ENCODE results near the gene KCNE2. TPM values are rescaled to one million over a fixed set of nuclear protein-coding genes. Genes with fewer than 3 reads are reported as not detected.

Gene KCNE2, protein sequence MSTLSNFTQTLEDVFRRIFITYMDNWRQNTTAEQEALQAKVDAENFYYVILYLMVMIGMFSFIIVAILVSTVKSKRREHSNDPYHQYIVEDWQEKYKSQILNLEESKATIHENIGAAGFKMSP
- total RNA-seq = under 1 TPM in 1 of 3 donors, not detected in 2; 0.66 TPM

DNA sequence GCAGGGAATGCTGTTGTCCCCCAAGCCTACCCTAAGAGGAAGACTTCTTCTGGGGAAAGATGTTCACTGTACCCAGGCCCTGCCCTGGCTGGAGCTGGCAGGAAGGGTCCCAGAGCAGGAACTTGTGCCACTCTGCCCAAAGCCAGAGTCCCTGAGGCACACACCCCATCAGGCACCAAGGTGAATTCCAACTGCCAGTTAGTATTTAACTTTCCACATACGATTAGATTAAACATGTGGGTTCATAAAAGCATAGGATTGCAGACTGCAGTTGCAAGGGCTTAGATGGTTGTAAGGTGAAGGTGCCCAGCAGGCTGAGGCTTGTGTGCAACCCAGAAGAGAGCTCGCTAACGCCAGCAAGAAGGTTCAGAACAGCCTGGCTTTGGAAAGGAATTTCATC is at the start of gene KCNE2:
TSS of gene KCNE2 (plus strand) at position 274 of the 400 bp plus-strand sequence. CDS start 6,473 bp downstream, outside the sequence.
- Histone ChIP-seq H3K9me3 (no peaks in the 10 kb centered on the region), H3K4me1 (peaks cover 0 to 3% of the 10 kb centered on the region in 2 donors), H3K36me3 (no peaks in the 10 kb centered on the region), H3K27ac (peak within 1 kb of the TSS; percentile 12 to 13), H3K4me3 (no peak within 1 kb of the TSS), H3K27me3 (no peaks in the 10 kb centered on the region)
- intact Hi-C loops (cut with DNase I; ENCODE audit: low total_unique reads) = no loop called here
- peak in 1 of 2 donors; percentile 24 for DNase-seq (ENCODE audit: low spot score in 2 of 2)
- TF ChIP-seq, protein P1, sequence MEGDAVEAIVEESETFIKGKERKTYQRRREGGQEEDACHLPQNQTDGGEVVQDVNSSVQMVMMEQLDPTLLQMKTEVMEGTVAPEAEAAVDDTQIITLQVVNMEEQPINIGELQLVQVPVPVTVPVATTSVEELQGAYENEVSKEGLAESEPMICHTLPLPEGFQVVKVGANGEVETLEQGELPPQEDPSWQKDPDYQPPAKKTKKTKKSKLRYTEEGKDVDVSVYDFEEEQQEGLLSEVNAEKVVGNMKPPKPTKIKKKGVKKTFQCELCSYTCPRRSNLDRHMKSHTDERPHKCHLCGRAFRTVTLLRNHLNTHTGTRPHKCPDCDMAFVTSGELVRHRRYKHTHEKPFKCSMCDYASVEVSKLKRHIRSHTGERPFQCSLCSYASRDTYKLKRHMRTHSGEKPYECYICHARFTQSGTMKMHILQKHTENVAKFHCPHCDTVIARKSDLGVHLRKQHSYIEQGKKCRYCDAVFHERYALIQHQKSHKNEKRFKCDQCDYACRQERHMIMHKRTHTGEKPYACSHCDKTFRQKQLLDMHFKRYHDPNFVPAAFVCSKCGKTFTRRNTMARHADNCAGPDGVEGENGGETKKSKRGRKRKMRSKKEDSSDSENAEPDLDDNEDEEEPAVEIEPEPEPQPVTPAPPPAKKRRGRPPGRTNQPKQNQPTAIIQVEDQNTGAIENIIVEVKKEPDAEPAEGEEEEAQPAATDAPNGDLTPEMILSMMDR (IDR thresholded peaks at IDR 0.05) = no peak
- no peak for TF ChIP-seq POLR2A (IDR thresholded peaks at IDR 0.05)
- TF ChIP-seq POLR2AphosphoS5 (IDR thresholded peaks at IDR 0.05) = no peak

DNA sequence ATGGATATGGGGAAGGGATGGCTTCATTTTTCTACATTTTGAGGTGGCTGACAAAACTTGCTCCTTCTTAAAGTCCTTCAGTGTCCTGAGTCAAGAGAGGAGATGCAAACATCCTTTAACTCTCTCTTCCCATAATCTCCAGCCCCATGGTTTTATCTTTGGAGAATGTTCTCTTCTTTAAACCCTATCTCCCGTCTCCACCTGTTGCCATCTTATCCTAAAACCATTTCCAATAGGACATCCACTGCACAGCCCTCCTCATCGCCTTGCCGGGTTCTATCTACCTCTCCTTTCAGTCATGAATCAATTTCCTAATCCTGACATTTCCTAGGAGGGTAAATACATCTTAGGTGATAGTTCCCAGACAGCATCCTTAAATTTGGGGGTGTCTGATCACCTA is 44.2 kb upstream of the KCNE2 start:
- no peak overlapping the region for H3K4me3 ChIP-seq
- TF ChIP-seq, protein P1 (IDR thresholded peaks at IDR 0.05) = no peak
- TF ChIP-seq POLR2AphosphoS5 (IDR thresholded peaks at IDR 0.05) (no peak), POLR2A (IDR thresholded peaks at IDR 0.05) (no peak)
- no peaks in the 10 kb centered on the region for H3K27me3 ChIP-seq
- DNase-seq (ENCODE audit: low spot score in 2 of 2) = no peak
- intact Hi-C loops (cut with DNase I; ENCODE audit: low total_unique reads) = no loop called here
- H3K9me3 ChIP-seq = no peaks in the 10 kb centered on the region
- H3K36me3 ChIP-seq = no peaks in the 10 kb centered on the region
- H3K4me1 ChIP-seq = no peaks in the 10 kb centered on the region
- H3K27ac ChIP-seq = peak overlapping the region in 1 of 2 donors; percentile 61

DNA sequence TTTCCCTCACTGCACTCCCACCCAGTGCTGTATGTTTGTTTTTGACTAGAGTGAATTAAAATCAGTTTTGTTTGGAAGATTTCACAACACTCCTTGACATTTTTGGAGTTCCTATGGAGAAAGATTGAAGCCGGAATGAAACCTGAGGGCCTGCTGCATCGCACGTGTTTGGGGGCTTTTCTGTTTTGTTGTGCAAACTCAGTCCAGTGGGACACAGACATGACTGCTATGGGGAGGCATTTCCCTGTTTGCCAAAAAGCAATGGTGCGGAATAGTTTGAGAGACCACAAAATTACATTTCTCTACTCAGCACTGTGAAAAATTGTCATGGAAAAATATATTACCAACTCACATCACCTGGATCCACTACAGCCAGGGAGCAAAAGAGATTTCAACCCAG is 43.8 kb upstream of the KCNE2 start:
- intact Hi-C loops (cut with DNase I; ENCODE audit: low total_unique reads) = no loop called here
- Histone ChIP-seq H3K27ac (peak overlapping the region in 1 of 2 donors; percentile 61), H3K4me1 (no peaks in the 10 kb centered on the region), H3K9me3 (no peaks in the 10 kb centered on the region), H3K36me3 (no peaks in the 10 kb centered on the region), H3K4me3 (no peak overlapping the region), H3K27me3 (no peaks in the 10 kb centered on the region)
- TF ChIP-seq, protein P1 (IDR thresholded peaks at IDR 0.05) = no peak
- no peak for TF ChIP-seq POLR2AphosphoS5 (IDR thresholded peaks at IDR 0.05)
- no peak for TF ChIP-seq POLR2A (IDR thresholded peaks at IDR 0.05)
- DNase-seq (ENCODE audit: low spot score in 2 of 2) = no peak

DNA sequence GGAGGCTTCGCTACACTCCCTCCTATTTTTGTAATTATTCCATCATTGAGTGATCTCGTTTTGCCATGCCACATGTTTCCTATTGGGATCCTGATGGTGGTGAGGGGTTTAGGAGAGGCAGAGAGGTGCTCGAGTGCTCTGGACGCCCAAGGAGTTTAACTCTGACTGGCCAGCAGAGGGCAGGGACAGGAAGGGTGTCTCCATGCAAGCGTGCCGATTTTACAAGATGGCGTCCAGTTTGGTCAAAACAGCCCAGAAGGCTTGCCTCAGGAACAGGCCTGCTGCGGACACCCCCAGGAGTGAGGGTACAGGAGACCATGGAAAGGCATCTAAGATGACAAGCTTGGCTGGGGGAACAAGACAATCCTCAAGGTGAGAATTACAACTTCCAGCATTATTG is 33.8 kb upstream of the KCNE2 start:
- Histone ChIP-seq H3K27me3 (no peaks in the 10 kb centered on the region), H3K9me3 (no peaks in the 10 kb centered on the region), H3K27ac (no peak overlapping the region), H3K36me3 (no peaks in the 10 kb centered on the region), H3K4me3 (no peak overlapping the region), H3K4me1 (no peaks in the 10 kb centered on the region)
- TF ChIP-seq, protein P1 (IDR thresholded peaks at IDR 0.05) = no peak
- TF ChIP-seq POLR2AphosphoS5 (IDR thresholded peaks at IDR 0.05) (no peak), POLR2A (IDR thresholded peaks at IDR 0.05) (no peak)
- intact Hi-C loops (cut with DNase I; ENCODE audit: low total_unique reads) = no loop called here
- DNase-seq (ENCODE audit: low spot score in 2 of 2) = no peak

DNA sequence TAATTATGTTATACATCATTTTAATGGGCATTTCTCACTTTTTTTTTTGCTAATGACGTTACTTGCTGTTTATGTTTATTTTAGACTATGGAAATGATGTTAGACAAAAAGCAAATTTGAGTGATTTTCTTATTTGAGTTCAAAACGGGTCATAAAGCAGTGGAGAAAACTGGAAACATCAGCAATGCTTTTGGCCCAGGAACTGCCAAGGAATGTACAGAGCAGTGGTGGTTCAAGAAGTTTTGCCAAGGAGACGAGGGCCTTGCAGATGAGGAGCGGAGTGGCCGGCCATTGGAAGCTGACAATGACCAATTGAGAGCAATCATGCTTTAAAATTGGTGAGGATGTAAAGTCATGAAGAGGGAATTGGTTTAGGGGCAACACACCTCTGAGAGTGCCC is 32.1 kb upstream of the KCNE2 start:
- Histone ChIP-seq H3K4me3 (no peak overlapping the region), H3K27ac (no peak overlapping the region), H3K9me3 (no peaks in the 10 kb centered on the region), H3K27me3 (no peaks in the 10 kb centered on the region), H3K36me3 (no peaks in the 10 kb centered on the region), H3K4me1 (no peaks in the 10 kb centered on the region)
- TF ChIP-seq, protein P1 (IDR thresholded peaks at IDR 0.05) = no peak
- TF ChIP-seq POLR2A (IDR thresholded peaks at IDR 0.05) = no peak
- no peak for TF ChIP-seq POLR2AphosphoS5 (IDR thresholded peaks at IDR 0.05)
- DNase-seq (ENCODE audit: low spot score in 2 of 2) = no peak
- intact Hi-C loops (cut with DNase I; ENCODE audit: low total_unique reads) = no loop called here

Data from breast epithelium (tissue), 4 donors.